Left lung (tissue), 10 donors: Measurements from ENCODE around the gene CDK6. TPM values are rescaled to one million over a fixed set of nuclear protein-coding genes. Genes with fewer than 3 reads are reported as not detected.

Experiments
- ATAC-seq: fragments of 200-7000 bp; cut with Tn5 transposase; one replicate; pipeline ENCODE4 v1.9.1; 2020; ENCODE audit warnings: moderate library complexity
- DNase-seq, 4 donors: peaks; one replicate each; pipeline ENCODE4 v3.0.0-alpha.2; 2013 to 2020
- H3K27ac ChIP-seq, 2 donors: fragments of 200-600 bp; sonication (generic) in 1 of 2; one replicate each; pipeline versions ENCODE4 v1.5.0 to v1.8.0; 2020 to 2021
- H3K27me3 ChIP-seq, 2 donors: fragments of 200-600 bp; sonication (generic) in 1 of 2; one replicate each; pipeline versions ENCODE4 v1.5.0 to v1.8.0; 2020 to 2021
- H3K36me3 ChIP-seq, 2 donors: fragments of 200-600 bp; sonication (generic) in 1 of 2; one replicate each; pipeline versions ENCODE4 v1.5.0 to v1.8.0; 2020 to 2021
- H3K4me1 ChIP-seq, 2 donors: fragments of 200-600 bp; one replicate each; pipeline ENCODE4 v1.8.0; 2021
- H3K4me3 ChIP-seq, 2 donors: fragments of 200-600 bp; sonication (generic) in 1 of 2; one replicate each; pipeline versions ENCODE4 v1.5.0 to v1.8.0; 2020 to 2021; ENCODE audit warnings: mild to moderate bottlenecking in 1 of 2
- H3K9me3 ChIP-seq, 2 donors: fragments of 200-600 bp; sonication (generic) in 1 of 2; one replicate each; pipeline versions ENCODE4 v1.5.0 to v1.8.0; 2020 to 2021
- CTCF ChIP-seq, 2 donors: fragments of 200-600 bp; sonication (generic) in 1 of 2; IDR thresholded peaks; one replicate each; pipeline versions ENCODE4 v1.5.0 to v1.8.0; 2021; ENCODE audit warnings: antibody characterized with exemption in 2 of 2
- intact Hi-C, 2 donors: fragments of 100-400 bp; cut with DNase I; formaldehyde crosslinking; loops; one replicate each; pipeline versions ENCODE4 v1.11.2 to v1.14.2; 2022
- polyA plus RNA-seq, 6 donors: library from polyadenylated mRNA; unstranded; fragments of 120-200 nt; gene quantifications; one replicate each; pipeline ENCODE4 v1.2.1, GENCODE V29; 2013; ENCODE audit not compliant: insufficient read length in 6 of 6
- total RNA-seq, 2 donors: library from RNA; stranded (reverse); fragmentation: NEBNext Ultra II Directional; extraction: Animal tissue kit (Norgen Biotek cat#: 25700); gene quantifications; one replicate each; pipeline ENCODE4 v1.2.1, GENCODE V29; 2021
- donor health status: DM: no; HTN: yes; CAD: no.
- donor health status: DM: no; HTN: no; CAD: no.

CDK6 gene
- total and polyA plus RNA-seq, 8 donors, result 20.3 to 52.2 (median 43.7) TPM

DNA sequence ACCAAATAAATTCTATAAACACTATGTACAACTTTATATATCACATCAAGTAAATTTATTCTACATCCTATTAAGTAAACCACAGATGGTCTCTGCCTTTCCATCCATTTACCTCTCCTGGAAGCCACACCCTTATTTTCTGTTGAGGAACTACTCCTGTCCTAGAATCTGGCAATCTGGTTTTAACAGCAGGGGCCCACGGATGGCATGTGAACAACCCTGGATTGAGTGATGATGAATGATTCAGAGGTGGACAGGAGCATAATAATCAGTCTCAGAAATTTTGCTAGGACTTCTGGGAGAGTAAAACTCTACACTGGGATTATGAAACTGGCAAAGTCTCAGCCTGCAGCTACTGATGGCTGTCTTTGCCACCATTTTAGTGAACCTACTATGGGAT is 54.1 kb downstream of the CDK6 start:
- Histone ChIP-seq H3K4me3 (no peak overlapping the region), H3K27me3 (no peaks in the 10 kb centered on the region), H3K4me1 (peaks cover 5 to 41% of the 10 kb centered on the region in 2 donors), H3K36me3 (no peaks in the 10 kb centered on the region), H3K9me3 (no peaks in the 10 kb centered on the region), H3K27ac (peak overlapping the region in 1 of 2 donors; percentile 3)
- no peak for TF ChIP-seq CTCF (IDR thresholded peaks at IDR 0.05)
- ATAC-seq (no peak), DNase-seq (no peak)
- intact Hi-C loops, result no loop called here

DNA sequence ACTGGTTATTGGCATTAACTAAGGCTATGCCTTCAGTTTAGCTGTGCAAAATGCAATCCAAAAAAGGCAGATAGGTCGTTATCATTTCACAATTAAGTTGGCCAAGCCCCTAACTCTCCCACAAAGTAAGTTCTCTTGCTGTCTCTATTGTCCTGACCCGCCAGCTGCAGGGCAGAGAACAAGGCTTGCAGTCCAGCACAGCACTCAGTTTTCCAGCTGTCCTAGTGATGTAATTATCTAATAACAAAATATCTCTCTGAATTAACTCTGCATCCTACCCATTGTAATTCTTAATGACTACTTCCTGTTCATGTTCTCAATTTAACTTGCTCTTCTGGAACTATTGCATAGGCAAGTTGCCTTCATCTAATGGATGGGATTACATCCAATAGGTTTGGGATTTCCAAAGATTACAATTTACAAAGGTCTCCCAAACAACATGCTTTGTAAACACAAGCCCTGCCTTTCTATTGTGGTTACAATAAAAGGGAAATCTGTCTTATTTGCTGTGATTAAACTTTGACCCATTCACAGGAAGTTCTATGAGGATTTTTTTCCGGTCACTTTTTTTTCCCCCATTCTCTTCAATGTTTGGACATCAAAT is 55.2 kb downstream of the CDK6 start:
- DNase-seq (peak in 2 of 4 donors; percentile 69 to 91), ATAC-seq (peak; percentile 64)
- intact Hi-C loops, result no loop called here
- H3K27ac ChIP-seq, result peak overlapping the region; percentile 3 to 9
- H3K9me3 ChIP-seq, result no peaks in the 10 kb centered on the region
- no peak overlapping the region for H3K4me3 ChIP-seq
- no peaks in the 10 kb centered on the region for H3K27me3 ChIP-seq
- TF ChIP-seq CTCF (IDR thresholded peaks at IDR 0.05), result no peak
- H3K4me1 ChIP-seq, result peaks cover 5 to 40% of the 10 kb centered on the region in 2 donors
- H3K36me3 ChIP-seq, result no peaks in the 10 kb centered on the region

- no peak overlapping the region for H3K4me3 ChIP-seq
- no peaks in the 10 kb centered on the region for H3K9me3 ChIP-seq
- ATAC-seq (no peak), DNase-seq (peak in 1 of 4 donors; percentile 81)
- peaks cover 0 to 36% of the 10 kb centered on the region in 2 donors for H3K4me1 ChIP-seq
- no peak overlapping the region for H3K27ac ChIP-seq
- no peaks in the 10 kb centered on the region for H3K27me3 ChIP-seq
- H3K36me3 ChIP-seq, result no peaks in the 10 kb centered on the region
- intact Hi-C loops, result no loop called here
- TF ChIP-seq CTCF (IDR thresholded peaks at IDR 0.05), result no peak
Observed at GRCh38 chr7:92778972-92779371, 57.4 kb downstream of the CDK6 start.

DNA sequence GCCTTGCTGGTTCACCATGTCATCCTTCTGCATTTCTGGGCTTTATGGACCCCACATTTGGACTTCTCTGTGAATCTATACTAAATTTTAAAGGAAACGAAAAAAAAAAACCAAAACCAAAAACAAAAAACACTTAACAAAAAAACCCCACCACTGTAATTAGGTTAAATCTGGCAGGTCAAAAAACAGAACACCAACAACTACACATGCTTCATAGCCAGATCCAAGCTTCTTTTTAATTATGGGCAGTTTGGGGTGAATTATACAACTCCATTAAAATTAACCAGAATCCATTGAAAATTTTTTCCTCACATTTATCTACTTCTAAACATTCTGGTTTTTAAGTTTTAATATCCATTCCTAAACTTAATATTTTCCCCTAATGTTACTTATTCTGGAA is 58.4 kb downstream of the CDK6 start:
- intact Hi-C loops, result no loop called here

GRCh38 chr7:92773808-92774207 is 62.6 kb downstream of the CDK6 start:
- intact Hi-C loops, result no loop called here

More for the DNA sequence above, 58.4 kb downstream of the CDK6 start:
- ATAC-seq, result no peak
- no peaks in the 10 kb centered on the region for H3K9me3 ChIP-seq
- DNase-seq, result no peak
- no peak overlapping the region for H3K27ac ChIP-seq
- H3K4me1 ChIP-seq, result peaks cover 0 to 36% of the 10 kb centered on the region in 2 donors
- TF ChIP-seq CTCF (IDR thresholded peaks at IDR 0.05), result no peak
- no peaks in the 10 kb centered on the region for H3K36me3 ChIP-seq
- no peak overlapping the region for H3K4me3 ChIP-seq
- H3K27me3 ChIP-seq, result no peaks in the 10 kb centered on the region

More at GRCh38 chr7:92773808-92774207, 62.6 kb downstream of the CDK6 start:
- H3K27me3 ChIP-seq, result no peaks in the 10 kb centered on the region
- ATAC-seq (no peak), DNase-seq (no peak)
- H3K9me3 ChIP-seq, result no peaks in the 10 kb centered on the region
- no peak for TF ChIP-seq CTCF (IDR thresholded peaks at IDR 0.05)
- no peak overlapping the region for H3K4me3 ChIP-seq
- no peak overlapping the region for H3K27ac ChIP-seq
- H3K4me1 ChIP-seq, result peaks cover 0 to 5% of the 10 kb centered on the region in 2 donors
- H3K36me3 ChIP-seq, result no peaks in the 10 kb centered on the region
